HG03045 (cell line): Measurements from ENCODE around the gene PWP2.

Experiments
- ATAC-seq: cut with Tn5 transposase; IDR thresholded peaks from one replicate; pipeline ENCODE4 v1.9.1; 2021; ENCODE audit warnings: mild to moderate bottlenecking, moderate library complexity; ENCODE audit not compliant: unreplicated experiment

PWP2 gene

GRCh38 chr21:44107026-44107501 is at the start of gene PWP2:
Gene PWP2, plus strand, starts transcription at chr21:44107399. Its CDS starts 18 bp downstream, at chr21:44107417.
- ATAC-seq: peak; percentile 75

GRCh38 chr21:44057960-44058651 is 49.1 kb upstream of the PWP2 start:
- ATAC-seq: no peak

- no peak for ATAC-seq
These were observed 48.6 kb upstream of the PWP2 start for GRCh38 chr21:44058652-44058964.

GRCh38 chr21:44058981-44059380 is 48.2 kb upstream of the PWP2 start:
- ATAC-seq: no peak

GRCh38 chr21:44059710-44060109 is 47.5 kb upstream of the PWP2 start:
- no peak for ATAC-seq

GRCh38 chr21:44062380-44062779 is 44.8 kb upstream of the PWP2 start:
- no peak for ATAC-seq

GRCh38 chr21:44063151-44063912 is 43.9 kb upstream of the PWP2 start:
- ATAC-seq: no peak

GRCh38 chr21:44064852-44065403 is 42.3 kb upstream of the PWP2 start:
- no peak for ATAC-seq

GRCh38 chr21:44065428-44065827 is 41.8 kb upstream of the PWP2 start:
- ATAC-seq: no peak

GRCh38 chr21:44066116-44066515 is 41.1 kb upstream of the PWP2 start:
- ATAC-seq: no peak

GRCh38 chr21:44067011-44067839 is 40.0 kb upstream of the PWP2 start:
- ATAC-seq: no peak

GRCh38 chr21:44070391-44070790 is 36.8 kb upstream of the PWP2 start:
- no peak for ATAC-seq

GRCh38 chr21:44071359-44072104 is 35.7 kb upstream of the PWP2 start:
- no peak for ATAC-seq

- no peak for ATAC-seq
These were observed 35.1 kb upstream of the PWP2 start for GRCh38 chr21:44072111-44072510.

GRCh38 chr21:44074315-44074958 is 32.8 kb upstream of the PWP2 start:
- ATAC-seq: no peak

GRCh38 chr21:44076316-44076715 is 30.9 kb upstream of the PWP2 start:
- no peak for ATAC-seq

- ATAC-seq: no peak
These were observed 28.7 kb upstream of the PWP2 start for GRCh38 chr21:44078411-44078981.

GRCh38 chr21:44079446-44079845 is 27.8 kb upstream of the PWP2 start:
- ATAC-seq: no peak

GRCh38 chr21:44079846-44080245 is 27.4 kb upstream of the PWP2 start:
- ATAC-seq: no peak
